Ovary (tissue), 9 donors: ENCODE results near the gene RPUSD3. TPM values are rescaled to one million over a fixed set of nuclear protein-coding genes. Genes with fewer than 3 reads are reported as not detected.
A peak's percentile ranks its signal among the peaks of the same experiment; 100 is the strongest.
"Not testable (repeated sequence)": the region's sequence is repeated elsewhere in the genome, so short reads cannot be mapped to it uniquely, and the experiment has no call there.

ENCODE experiments used
- DNase-seq, 5 donors: peaks; one replicate each; pipeline ENCODE4 v3.0.0-alpha.2; 2019 to 2020
- H3K27ac ChIP-seq, 2 donors: fragments of 200-600 bp; one replicate each; pipeline versions ENCODE4 v1.5.1 to v1.8.0; 2019 to 2022
- H3K27me3 ChIP-seq: fragments of 200-600 bp; one replicate; pipeline ENCODE4 v1.8.0; 2022
- H3K36me3 ChIP-seq: fragments of 200-600 bp; sonication (generic); one replicate; pipeline ENCODE4 v1.5.1; 2019
- H3K4me1 ChIP-seq: one replicate; pipeline ENCODE4 v1.8.1; 2013; ENCODE audit warnings: mild to moderate bottlenecking, moderate library complexity; ENCODE audit not compliant: insufficient read depth
- H3K4me3 ChIP-seq: fragments of 200-600 bp; sonication (generic); one replicate; pipeline ENCODE4 v1.5.1; 2017
- H3K9me3 ChIP-seq, 2 donors: fragments of 200-600 bp in 1 of 2; sonication (generic) in 1 of 2; one replicate each; pipeline versions ENCODE4 v1.5.1 to v1.8.1; 2013 to 2019; ENCODE audit warnings: mild to moderate bottlenecking in 1 of 2, moderate library complexity in 1 of 2
- CTCF ChIP-seq, 3 donors: fragments of 450-650 bp in 2 of 3; fragments of 200-600 bp in 1 of 3; IDR thresholded peaks; one replicate each; pipeline versions ENCODE4 v1.5.1 to v1.8.0; 2016 to 2022; ENCODE audit warnings: antibody characterized with exemption in 3 of 3, mild to moderate bottlenecking in 1 of 3
- EP300 ChIP-seq: sonication (generic); formaldehyde crosslinking; IDR thresholded peaks from one replicate; pipeline ENCODE4 v1.6.1; 2017; ENCODE audit warnings: antibody characterized with exemption
- POLR2A ChIP-seq: fragments of 450-650 bp; IDR thresholded peaks from one replicate; pipeline ENCODE4 v1.6.1; 2017; ENCODE audit warnings: antibody characterized with exemption, mild to moderate bottlenecking, moderate library complexity
- WGBS, 3 donors: extraction: QIAGEN DNeasy Blood & Tissue Kit in 1 of 3; methylation state at CpG; one replicate each; pipeline versions ENCODE4 v1.1.5 to v1.1.7; 2013 to 2017; 5-methylcytosine and 5-hydroxymethylcytosine counted together
- intact Hi-C, 4 donors: fragments of 100-400 bp; cut with DNase I; formaldehyde crosslinking; loops; one replicate each; pipeline versions ENCODE4 v1.11.0 to v1.15.1; 2022 to 2023
- polyA plus RNA-seq, 2 donors: library from polyadenylated mRNA; stranded (reverse); fragments of 200-250 nt in 1 of 2; fragments of 350-450 nt in 1 of 2; fragmentation: Illumina TruSeq in 1 of 2; extraction: RNeasy Lipid Tissue Mini Kit (QIAGEN cat#74804) in 1 of 2; gene quantifications; one replicate each; pipeline ENCODE4 v1.2.3, GENCODE V29; 2013 to 2014
- total RNA-seq, 7 donors: library from RNA; depleted of rRNA in 2 of 7; stranded (reverse); fragments of >200 nt in 2 of 7; fragmentation: NEBNext Ultra II Directional in 3 of 7; extraction: Animal tissue kit (Norgen Biotek cat#: 25700) in 3 of 7; gene quantifications; one replicate each; pipeline versions ENCODE4 v1.1.0 to v1.2.4, GENCODE V29; 2016 to 2023
- donor health status: DM: no; HTN: no; CAD: no; lungs with moderate emphysema.
- donor health status: DM: no; HTN: no; CAD: no.
- donor health status: Bipolar disorder and iron deficiency.
- donor health status: DM: yes; HTN: yes; CAD: no.
- donor health status: DM: no; HTN: no; CAD: no.
- donor health status: DM: yes; HTN: yes; CAD: no.

The RPUSD3 gene
- total and polyA plus RNA-seq, 9 donors = 19.4 to 32.2 (median 26.8) TPM

- Histone ChIP-seq H3K36me3 (no peaks in the 10 kb centered on the region), H3K4me3 (no peak overlapping the region), H3K27me3 (no peaks in the 10 kb centered on the region), H3K27ac (no peak overlapping the region), H3K9me3 (no peaks in the 10 kb centered on the region), H3K4me1 (peaks cover 12% of the 10 kb centered on the region)
- intact Hi-C loops = no loop called here
- WGBS, 3 donors = 72 to 81% (median 80%) methylated on average over 5 of the region's 5 CpGs
- no peak for DNase-seq
- TF ChIP-seq EP300 (no peak), CTCF (IDR thresholded peaks at IDR 0.05) (no peak), POLR2A (no peak)
Measured at GRCh38 chr3:9869955-9870354, 26.1 kb upstream of the RPUSD3 start.

- intact Hi-C loops = loop anchor here in 1 of 4 donors (2.0 kb wide), 1 partner anchor 22 kb away; no protein-coding TSS in a partner anchor
Measured at GRCh38 chr3:9867106-9867505, 23.3 kb upstream of the RPUSD3 start.

GRCh38 chr3:9866639-9867038 lies 22.8 kb upstream of the RPUSD3 start:
- Histone ChIP-seq H3K4me1 (peaks cover 13% of the 10 kb centered on the region), H3K36me3 (no peaks in the 10 kb centered on the region), H3K27me3 (no peaks in the 10 kb centered on the region), H3K9me3 (no peaks in the 10 kb centered on the region), H3K27ac (peak overlapping the region in 1 of 2 donors; percentile 17), H3K4me3 (no peak overlapping the region)
- peak; percentile 51 to 82 (median 73) for DNase-seq
- TF ChIP-seq EP300 (no peak), CTCF (IDR thresholded peaks at IDR 0.05) (no peak), POLR2A (no peak)
- intact Hi-C loops = loop anchor here in 1 of 4 donors (2.0 kb wide), 1 partner anchor 22 kb away; no protein-coding TSS in a partner anchor
- 36 to 48% (median 40%) methylated on average over 8 of the region's 8 CpGs for WGBS, 3 donors

More at GRCh38 chr3:9867106-9867505, 23.3 kb upstream of the RPUSD3 start:
- 88 to 94% (median 92%) methylated on average over 12 of the region's 12 CpGs for WGBS, 3 donors
- Histone ChIP-seq H3K4me1 (peaks cover 13% of the 10 kb centered on the region), H3K9me3 (no peaks in the 10 kb centered on the region), H3K27me3 (no peaks in the 10 kb centered on the region), H3K36me3 (no peaks in the 10 kb centered on the region), H3K4me3 (no peak overlapping the region), H3K27ac (peak overlapping the region in 1 of 2 donors; percentile 17)
- no peak for DNase-seq
- no peak for TF ChIP-seq POLR2A
- TF ChIP-seq CTCF (IDR thresholded peaks at IDR 0.05) = no peak
- no peak for TF ChIP-seq EP300

- H3K36me3 ChIP-seq, H3K27ac ChIP-seq, H3K27me3 ChIP-seq, intact Hi-C loops, H3K9me3 ChIP-seq, H3K4me3 ChIP-seq: not testable (repeated sequence)
- H3K4me1 ChIP-seq = peaks cover 13% of the 10 kb centered on the region
- DNase-seq = peak in 1 of 5 donors; percentile 38
- WGBS, 3 donors = 71 to 75% (median 74%) methylated on average over 10 of the region's 10 CpGs
Measured at GRCh38 chr3:9865125-9865637, 21.4 kb upstream of the RPUSD3 start.

GRCh38 chr3:9864200-9864927 lies 20.6 kb upstream of the RPUSD3 start:
- TF ChIP-seq CTCF (IDR thresholded peaks at IDR 0.05) = no peak
- TF ChIP-seq EP300 = no peak
- no peak for TF ChIP-seq POLR2A
- 16 to 23% (median 21%) methylated on average over 16 of the region's 16 CpGs for whole genome bisulfite sequencing, 3 donors
- intact Hi-C loops = loop anchor here in 1 of 4 donors (5.0 kb wide), 1 partner anchor 53 kb away; the partner anchor contains the start of gene IL17RC
- Histone ChIP-seq H3K4me3 (no peak overlapping the region), H3K27ac (peak overlapping the region; percentile 28 to 42), H3K36me3 (no peaks in the 10 kb centered on the region), H3K9me3 (no peaks in the 10 kb centered on the region), H3K4me1 (peaks cover 13% of the 10 kb centered on the region), H3K27me3 (no peaks in the 10 kb centered on the region)
- DNase-seq = peak; percentile 70 to 90 (median 80)
